Measurements from ENCODE around the gene TOM1L2. TPM values are rescaled to one million over a fixed set of nuclear protein-coding genes. Genes with fewer than 3 reads are reported as not detected.

TOM1L2 gene
- total and polyA plus RNA-seq, 8 donors, result 20.3 to 28.2 (median 22.2) TPM

DNA sequence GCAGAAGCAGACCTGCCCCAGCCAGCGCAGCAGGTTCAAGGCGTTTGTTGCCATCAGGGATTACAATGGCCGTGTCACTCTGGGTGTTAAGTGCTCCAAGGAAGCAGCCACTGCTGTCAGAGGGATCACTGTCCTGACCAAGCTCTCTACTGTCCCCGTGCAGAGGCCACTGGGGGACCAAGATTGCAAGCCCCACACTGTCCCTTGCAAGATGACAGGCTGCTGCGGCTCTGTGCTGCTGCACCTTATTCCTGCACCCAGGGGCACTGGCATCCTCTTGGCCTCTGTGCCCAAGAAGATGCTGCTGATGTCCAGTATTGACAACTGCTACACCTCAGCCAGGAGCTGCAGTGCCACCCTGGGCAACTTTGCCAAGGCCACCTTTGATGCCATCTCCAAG is 39.1 kb upstream of the TOM1L2 start:
- DNase-seq (no peak), ATAC-seq (no peak), FAIRE-seq (no peak)
- 94 to 97% methylated on average over 5 of the region's 5 CpGs for WGBS, 2 donors
- TF ChIP-seq, protein P1, sequence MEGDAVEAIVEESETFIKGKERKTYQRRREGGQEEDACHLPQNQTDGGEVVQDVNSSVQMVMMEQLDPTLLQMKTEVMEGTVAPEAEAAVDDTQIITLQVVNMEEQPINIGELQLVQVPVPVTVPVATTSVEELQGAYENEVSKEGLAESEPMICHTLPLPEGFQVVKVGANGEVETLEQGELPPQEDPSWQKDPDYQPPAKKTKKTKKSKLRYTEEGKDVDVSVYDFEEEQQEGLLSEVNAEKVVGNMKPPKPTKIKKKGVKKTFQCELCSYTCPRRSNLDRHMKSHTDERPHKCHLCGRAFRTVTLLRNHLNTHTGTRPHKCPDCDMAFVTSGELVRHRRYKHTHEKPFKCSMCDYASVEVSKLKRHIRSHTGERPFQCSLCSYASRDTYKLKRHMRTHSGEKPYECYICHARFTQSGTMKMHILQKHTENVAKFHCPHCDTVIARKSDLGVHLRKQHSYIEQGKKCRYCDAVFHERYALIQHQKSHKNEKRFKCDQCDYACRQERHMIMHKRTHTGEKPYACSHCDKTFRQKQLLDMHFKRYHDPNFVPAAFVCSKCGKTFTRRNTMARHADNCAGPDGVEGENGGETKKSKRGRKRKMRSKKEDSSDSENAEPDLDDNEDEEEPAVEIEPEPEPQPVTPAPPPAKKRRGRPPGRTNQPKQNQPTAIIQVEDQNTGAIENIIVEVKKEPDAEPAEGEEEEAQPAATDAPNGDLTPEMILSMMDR (IDR thresholded peaks at IDR 0.05), result no peak
- H3K36me3 ChIP-seq, result no peaks in the 10 kb centered on the region
- no peak overlapping the region for H3K27ac ChIP-seq
- H3K4me3 ChIP-seq, result no peak overlapping the region
- H3K9me3 ChIP-seq, result no peaks in the 10 kb centered on the region
- H3K4me1 ChIP-seq, result no peaks in the 10 kb centered on the region
- intact Hi-C loops (cut with DNase I), result no loop called here
- H3K27me3 ChIP-seq, result no peaks in the 10 kb centered on the region

DNA sequence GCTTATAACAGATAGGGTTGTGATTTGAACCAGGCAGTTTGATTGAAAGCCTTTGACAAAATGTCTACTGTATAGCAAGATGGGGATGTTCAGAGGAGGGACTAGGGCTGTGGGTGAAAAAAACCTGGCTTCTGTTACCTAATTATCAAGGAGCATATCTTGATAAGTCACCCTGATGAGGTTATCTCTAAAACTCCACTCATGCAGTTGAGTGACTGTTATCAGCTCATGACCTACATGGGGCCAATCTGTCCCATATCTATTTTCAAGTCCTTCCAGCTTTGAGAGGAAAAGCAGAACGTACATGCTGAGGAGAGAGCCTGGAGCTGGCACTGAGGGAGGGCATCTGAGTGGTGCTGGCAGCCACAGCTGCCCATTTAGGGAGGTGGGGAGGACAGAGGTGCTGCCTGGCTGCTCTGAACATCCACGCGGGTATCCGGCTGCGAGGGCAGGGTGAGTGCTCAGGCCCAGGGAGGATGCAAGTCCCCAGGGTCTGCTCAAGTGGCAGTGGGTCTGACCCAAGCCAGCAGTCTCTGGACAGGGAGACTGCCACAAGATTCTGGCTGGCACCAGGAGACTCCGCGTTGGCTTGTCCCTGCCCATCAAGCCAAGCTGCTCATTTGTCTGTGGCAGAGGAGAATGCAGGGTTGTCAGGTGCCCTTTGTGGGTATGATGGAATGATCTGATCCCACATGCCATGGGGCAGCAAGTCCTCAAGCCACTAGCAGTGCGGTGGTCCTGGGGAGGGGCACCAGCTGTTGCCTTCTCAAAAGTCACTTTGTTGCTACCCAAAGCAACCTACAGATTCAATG is 37.6 kb upstream of the TOM1L2 start:
- intact Hi-C loops (cut with DNase I), result no loop called here
- Histone ChIP-seq H3K27ac (no peak overlapping the region), H3K27me3 (no peaks in the 10 kb centered on the region), H3K9me3 (no peaks in the 10 kb centered on the region), H3K4me1 (no peaks in the 10 kb centered on the region), H3K36me3 (no peaks in the 10 kb centered on the region), H3K4me3 (no peak overlapping the region)
- WGBS, 2 donors, result 82 to 90% methylated on average over 8 of the region's 8 CpGs
- ATAC-seq (no peak), FAIRE-seq (no peak), DNase-seq (no peak)
- TF ChIP-seq, protein P1 (IDR thresholded peaks at IDR 0.05), result no peak

DNA sequence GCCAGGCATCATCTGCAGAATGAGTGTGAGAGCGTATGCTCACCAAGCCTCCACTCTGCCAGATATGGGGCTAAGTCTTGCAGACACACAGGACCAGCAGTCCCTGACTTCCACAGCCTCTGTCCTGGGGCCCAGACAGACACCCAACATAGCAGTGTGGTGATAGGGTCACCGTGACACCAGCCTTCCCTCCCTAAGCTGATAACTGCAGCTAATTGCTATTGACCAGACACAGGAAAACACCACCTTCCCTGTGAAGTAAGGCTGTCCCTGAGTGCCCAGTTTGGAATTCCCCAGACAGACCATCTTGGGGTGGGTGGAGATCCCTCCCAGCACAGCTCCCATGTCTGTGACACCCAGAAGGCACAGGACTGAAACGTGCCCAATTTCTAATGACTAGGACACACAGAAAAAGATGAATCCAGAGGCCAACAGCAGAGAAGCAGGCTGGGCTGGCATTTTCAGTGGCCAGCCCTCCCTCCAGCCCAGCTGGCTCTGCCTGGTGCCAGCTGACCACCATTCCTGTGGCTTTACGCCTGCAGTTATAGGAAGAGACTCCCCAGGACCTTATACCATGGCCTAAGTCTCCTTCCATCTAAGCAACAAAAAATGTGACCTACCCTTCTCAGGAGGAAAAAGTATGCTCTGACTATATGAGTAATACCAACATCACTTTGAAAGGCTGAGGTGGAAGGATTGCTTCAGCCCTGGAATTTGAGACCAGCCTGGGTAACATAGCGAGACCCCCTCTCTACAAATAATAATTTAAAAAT is 36.5 kb upstream of the TOM1L2 start:
- H3K9me3 ChIP-seq, result no peaks in the 10 kb centered on the region
- FAIRE-seq, result no peak
- no peaks in the 10 kb centered on the region for H3K4me1 ChIP-seq
- no peak for ATAC-seq
- H3K4me3 ChIP-seq, result no peak overlapping the region
- no peaks in the 10 kb centered on the region for H3K36me3 ChIP-seq
- no peak overlapping the region for H3K27ac ChIP-seq
- TF ChIP-seq, protein P1 (IDR thresholded peaks at IDR 0.05), result no peak
- WGBS, 2 donors, result 81 to 89% methylated on average over 5 of the region's 5 CpGs
- DNase-seq, result no peak
- intact Hi-C loops (cut with DNase I), result no loop called here
- no peaks in the 10 kb centered on the region for H3K27me3 ChIP-seq

DNA sequence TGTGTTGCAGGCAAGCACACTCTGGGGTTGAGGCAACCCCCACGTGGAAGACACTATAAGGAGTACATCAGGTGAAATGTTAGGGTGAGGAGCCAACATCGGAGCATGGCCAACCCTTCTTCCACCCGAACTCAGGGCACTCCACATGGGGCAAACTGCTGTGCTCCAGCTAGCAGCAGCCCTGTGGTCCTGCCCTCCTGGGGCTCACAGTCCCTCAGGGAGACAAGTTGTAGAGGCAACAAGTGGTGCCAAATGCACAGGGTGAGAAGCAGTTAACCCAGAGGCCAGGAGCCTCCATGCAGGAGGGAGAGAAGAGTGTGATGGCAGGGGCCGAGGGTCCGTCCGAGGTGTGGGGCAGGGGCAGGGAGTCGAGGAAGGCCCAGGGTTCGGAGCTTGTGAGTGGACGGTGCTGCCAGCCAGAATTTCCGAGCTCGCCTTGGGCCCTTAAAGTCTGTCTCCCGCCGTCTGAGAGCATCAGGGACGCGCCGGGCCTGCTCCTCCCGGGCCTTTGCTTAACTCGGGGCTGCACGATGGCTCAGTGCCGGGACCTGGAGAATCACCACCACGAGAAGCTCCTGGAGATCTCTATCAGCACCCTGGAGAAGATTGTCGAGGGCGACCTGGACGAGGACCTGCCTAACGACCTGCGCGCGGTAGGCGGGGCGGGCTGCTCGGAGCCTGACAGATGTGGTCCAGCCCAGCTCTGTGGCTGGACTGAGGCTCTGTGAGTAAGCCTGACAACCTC is 34.5 kb upstream of the TOM1L2 start:
- 88 to 93% methylated on average over 25 to 31 of the region's 31 CpGs for WGBS, 2 donors
- ATAC-seq, result no peak

More for the DNA sequence above, 34.5 kb upstream of the TOM1L2 start:
- Histone ChIP-seq H3K4me3 (no peak overlapping the region), H3K9me3 (no peaks in the 10 kb centered on the region), H3K27ac (no peak overlapping the region), H3K4me1 (no peaks in the 10 kb centered on the region), H3K36me3 (no peaks in the 10 kb centered on the region), H3K27me3 (no peaks in the 10 kb centered on the region)
- no peak for FAIRE-seq
- intact Hi-C loops (cut with DNase I), result no loop called here
- DNase-seq, result no peak
- TF ChIP-seq, protein P1 (IDR thresholded peaks at IDR 0.05), result no peak
